ENCODE results near the gene FBXW7.
"Not testable (repeated sequence)": the region's sequence is repeated elsewhere in the genome, so short reads cannot be mapped to it uniquely, and the experiment has no call there.

FBXW7 gene

DNA sequence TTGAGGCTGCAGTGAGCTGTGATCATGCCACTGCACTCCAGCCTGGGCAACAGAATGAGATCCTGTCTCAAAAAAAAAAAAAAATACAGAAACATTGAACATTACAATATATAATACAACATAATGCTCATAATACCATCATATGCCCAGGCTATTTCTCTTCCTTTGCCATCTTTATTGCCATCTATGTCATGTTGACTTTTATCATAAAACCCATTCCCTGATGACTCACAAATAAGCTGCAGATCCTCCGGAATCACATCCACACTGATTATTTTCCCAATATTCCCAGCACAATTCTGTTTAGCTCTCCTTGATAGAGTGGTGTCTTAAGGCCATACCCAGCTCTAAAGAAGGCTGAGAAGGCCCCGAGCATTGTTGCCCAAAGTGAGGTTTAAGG, 9.2 kb upstream of the FBXW7 start:
- no peak for DNase-seq (ENCODE audit: low spot score)

DNA sequence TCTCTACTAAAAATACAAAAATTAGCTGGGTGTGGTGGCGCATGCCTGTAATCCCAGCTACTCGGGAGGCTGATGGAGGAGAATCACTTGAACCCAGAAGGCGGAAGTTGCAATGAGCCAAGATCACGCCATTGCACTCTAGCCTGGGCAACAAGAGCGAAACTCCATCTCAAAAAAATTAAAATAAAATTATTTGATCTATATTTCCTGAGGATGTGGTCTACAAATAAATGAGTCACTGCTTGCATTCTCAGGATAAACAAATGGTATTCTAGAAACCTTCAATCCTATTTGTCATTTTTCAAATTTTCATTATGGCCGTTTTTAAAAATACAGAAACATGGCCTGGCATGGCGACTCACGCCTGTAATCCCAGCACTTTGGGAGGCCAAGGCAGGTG, 8.6 kb upstream of the FBXW7 start:
- DNase-seq (ENCODE audit: low spot score) = not testable (repeated sequence)

DNA sequence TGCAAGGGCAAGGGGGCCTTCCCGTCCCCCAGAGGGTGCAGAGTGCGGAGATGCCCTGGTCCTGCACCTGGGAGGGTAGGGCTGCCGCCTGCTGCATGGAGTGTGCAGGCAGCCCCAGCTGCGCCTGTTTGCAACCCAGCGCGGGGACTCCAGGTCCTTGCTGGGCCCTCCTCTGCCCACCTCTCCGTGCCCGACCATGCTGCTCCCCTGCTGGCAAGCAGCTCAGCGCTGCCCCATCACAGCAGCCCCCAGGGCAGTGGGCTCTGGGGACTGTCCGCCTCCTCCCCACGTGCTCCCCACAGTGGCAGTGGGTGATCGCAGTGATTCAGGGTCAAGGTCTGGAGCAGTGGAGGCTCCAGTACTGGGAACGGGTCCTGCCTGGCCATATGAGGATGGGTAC, 5.0 kb upstream of the FBXW7 start:
- no peak for DNase-seq (ENCODE audit: low spot score)

DNA sequence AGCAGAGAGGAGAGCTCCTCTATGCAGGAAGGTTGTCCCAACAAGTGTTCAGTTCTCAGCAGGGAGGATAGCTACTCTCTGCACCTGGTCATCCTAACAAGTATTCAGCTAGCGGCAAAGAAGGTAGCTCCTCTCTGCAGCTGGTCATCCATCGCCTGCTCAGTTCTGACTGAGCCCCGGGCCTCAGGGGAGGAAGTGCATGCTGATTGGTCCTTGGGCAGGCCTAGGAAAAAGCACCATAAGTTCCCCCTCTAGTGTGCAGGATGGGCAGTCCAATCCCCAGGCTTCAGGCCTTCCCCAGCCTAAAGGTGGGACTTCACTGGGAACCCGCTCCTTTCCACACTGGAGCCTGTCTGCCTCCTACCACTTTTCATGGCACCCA, 4.4 kb upstream of the FBXW7 start:
- DNase-seq (ENCODE audit: low spot score) = no peak

DNA sequence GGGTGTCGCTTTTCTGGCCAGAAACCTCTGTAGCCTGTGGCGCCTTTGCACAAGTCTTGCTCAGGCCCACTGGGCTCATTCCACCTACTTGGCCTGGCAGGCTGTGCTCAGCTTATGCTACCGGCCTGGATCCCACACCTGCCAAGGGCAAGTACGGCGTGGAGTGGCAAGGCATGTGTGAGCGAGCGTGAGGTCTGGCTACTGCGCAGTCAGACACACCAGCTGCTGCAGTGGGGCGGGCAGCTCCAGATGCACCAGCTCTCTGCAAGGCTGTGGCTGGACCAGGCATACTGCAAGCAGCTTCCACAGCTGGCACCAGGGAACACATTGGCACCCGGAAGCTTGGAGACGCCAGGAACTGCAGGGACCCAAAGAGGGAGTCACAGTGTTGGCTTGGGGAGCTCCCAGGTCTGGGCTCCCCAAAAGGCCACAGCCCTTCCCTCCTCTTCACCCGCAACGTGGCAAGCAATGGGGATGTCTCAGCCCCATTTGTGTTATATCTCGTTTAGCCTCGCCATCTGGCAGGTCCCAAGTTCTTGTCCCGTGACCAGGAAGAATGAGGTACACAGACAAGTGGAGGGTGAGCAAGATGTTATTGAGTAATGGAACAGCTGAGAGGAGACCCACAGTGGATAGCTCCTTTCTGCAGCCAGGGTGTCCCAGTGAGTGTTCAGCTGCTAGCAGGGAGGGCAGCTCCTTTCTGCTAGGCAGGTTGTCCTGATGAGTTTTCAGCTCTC, 3.8 kb upstream of the FBXW7 start:
- DNase-seq (ENCODE audit: low spot score) = no peak

DNA sequence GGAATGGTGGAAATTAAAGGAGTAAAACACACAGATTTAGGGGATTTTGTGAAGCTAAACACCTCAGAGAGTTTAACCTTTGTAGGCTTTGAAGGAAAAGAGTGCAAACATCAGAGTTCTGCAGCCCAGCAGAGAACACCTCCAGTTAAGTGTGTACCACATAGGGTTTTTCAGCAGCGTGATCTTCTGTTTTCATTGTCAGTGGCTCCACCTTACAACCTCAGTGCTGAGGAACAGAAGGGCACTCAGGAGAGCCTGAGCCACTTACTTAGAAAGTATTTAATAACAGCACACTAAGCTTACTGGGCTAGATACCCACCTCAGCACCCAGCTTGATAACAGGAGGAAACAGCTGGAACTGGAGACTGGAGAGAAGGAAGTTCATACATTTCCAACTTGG, 2.0 kb upstream of the FBXW7 start:
- DNase-seq (ENCODE audit: low spot score) = no peak

DNA sequence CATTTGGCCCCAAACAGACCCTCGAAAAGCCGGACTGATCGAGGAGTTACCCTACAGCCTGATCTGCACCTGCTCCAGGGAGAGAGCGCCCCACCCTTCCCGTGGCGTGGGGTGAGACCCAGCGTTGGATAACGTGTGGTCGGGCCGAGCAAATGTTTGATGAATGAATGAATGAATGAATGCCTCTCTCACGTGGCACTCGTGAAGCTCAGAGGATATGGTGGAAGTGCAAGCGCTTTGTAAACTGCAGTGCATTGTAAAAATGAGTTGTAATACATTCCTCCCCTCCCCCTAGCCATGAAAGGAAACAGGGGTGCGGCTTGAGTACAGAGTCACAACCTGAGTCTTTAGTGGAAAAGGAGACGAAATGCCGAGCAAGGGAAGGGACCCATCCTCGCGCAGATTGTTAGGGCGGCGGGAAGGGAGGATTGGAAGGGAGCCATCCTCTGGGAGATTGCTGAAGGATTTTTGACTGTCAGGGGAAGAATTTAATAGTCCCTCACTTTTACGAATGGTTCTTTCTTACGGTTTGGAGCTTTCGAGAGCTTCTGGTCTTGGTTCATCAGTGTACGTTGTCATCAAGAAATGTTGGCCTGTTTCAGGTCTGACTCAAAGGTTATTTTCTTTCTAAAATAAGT, 772 bp upstream of the FBXW7 start:
- DNase-seq (ENCODE audit: low spot score) = peak; percentile 71

DNA sequence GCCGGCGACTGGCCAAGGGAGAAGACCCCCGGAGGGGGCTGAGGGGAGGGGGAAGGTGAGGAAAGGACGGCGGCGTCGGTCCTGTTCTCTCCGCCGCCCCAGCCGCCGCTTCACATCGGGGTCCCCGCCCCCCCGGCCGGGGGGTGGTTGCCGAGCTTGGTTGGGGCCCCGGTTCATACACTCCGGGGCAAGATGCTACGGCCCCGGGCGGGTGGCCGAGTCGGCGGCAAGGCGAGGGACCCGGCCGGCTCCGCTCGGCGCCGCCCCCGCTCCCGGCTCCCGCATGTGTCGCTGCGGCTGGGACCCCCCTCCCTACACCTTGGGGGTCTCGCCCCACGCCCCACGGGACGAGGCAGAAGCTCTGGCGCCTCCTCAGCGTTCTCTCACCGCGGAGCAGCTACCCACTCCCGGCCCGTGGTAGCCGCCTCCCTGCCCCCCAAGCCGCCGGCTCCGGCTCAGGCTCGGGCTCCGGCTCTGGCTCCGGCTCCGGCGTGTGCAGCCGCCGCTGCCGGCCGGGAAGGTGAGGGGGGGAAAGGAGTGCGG, 461 bp downstream of the FBXW7 start:
- DNase-seq (ENCODE audit: low spot score) = no peak

DNA sequence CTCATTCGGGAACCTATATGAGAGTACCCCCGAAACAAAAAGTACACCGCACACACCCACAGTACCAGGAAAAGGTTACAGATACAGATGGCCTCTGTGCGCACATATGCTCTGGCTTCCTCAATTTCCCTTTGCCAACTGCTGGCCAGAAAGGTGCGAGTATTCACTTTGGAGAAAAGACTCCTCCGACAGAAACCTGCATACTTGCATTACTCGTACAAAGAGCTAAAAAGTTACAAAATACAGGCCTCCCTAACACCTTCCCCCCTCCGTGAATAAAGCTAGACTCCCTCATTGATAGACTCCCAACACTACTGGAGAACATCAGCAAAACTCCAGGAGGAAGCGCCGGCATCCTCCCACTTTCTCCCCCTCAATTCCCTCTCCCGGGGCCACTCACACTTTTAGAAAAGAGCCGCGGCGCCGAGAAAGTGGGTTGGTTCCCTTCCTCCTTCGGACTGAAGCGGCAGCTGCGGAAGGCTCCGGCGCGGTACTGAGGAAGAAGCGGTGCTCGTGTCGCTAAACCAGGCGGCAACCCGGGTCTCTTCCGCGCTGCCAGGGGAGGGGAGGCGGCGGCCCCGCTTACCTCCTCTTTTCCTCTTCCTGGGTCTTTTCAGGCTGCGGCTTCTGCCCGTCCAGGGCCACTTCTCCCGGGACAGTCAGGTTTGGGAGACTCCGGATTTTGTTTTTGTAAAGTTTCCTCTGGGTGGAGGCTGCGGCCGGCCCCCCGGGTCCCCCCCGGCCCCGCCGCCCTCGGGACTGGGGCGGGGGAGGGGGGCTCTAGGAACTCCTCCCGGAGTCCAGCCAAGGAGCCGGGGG, 1.1 kb downstream of the FBXW7 start:
- DNase-seq (ENCODE audit: low spot score) = peak; percentile 45

DNA sequence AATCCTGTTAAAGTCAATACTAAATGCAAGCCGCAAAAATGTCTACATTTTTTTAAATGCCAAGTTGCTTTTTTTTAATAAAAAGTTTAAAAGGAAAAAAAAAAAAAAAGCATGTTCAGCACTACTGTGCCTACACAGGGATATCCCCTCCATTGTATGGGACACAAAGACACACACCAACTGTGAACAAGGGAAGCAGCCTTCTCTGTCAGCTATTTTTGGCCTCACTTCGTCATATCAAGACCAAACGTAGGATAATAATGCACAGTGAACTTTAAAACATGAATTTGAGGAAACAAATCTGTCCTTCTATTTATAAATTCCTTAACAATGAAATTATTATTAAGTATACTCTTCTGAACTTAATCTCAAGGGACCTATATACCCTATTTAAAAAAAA, 4.4 kb downstream of the FBXW7 start:
- DNase-seq (ENCODE audit: low spot score) = no peak

DNA sequence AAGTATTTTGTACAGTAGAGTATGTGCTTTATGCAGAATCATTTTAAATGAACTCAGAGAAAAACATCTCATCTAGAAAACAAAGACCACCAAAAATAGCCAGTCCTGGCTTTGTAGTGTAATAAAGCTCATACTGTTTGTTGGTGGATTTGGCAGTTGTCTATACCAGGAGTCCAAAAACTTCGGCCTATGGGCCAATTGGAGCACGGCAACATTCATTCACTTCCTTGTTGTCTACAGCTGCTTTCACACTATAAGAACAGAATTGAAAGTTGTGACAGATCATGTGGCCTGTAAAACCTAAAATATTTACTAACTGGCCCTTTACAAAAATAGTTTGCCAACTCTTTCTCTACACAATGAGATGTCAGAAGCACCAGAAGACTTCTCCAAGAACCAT, 5.3 kb downstream of the FBXW7 start:
- no peak for DNase-seq (ENCODE audit: low spot score)

DNA sequence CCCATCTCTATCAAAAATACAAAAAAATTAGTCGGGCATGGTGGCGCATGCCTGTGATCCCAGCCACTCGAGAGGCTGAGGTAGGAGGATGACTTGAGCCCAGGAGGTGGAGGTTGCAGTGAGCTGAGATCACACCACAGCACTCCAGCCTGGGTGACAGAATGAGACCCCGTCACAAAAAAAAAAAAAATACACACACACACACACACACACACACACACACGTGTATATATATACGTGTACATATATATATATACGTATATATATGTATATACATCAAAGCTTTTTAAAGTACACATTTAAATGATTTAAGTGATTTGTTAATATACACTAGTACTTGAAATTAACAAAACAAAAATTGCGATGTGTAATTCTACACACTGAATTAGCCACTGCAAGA, 6.0 kb downstream of the FBXW7 start:
- DNase-seq (ENCODE audit: low spot score) = no peak

DNA sequence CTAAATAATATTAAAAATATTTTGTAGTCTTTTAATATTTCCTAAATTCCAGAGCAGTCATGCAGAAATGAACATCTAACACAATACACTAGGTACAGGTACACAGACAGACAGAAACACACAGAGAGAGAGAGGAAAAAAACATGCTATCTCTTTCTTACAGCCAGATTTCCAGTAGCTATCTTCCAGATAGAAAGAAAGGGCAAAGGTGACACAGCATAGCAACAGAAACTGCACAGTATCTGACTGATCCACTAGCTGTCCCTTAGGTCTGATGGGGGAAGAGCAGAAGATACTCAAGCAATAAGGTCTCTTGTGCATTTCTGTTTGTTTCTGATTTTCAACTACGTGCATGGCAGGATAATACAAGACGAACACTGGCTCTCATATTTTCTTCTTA, 7.8 kb downstream of the FBXW7 start:
- DNase-seq (ENCODE audit: low spot score) = no peak

DNA sequence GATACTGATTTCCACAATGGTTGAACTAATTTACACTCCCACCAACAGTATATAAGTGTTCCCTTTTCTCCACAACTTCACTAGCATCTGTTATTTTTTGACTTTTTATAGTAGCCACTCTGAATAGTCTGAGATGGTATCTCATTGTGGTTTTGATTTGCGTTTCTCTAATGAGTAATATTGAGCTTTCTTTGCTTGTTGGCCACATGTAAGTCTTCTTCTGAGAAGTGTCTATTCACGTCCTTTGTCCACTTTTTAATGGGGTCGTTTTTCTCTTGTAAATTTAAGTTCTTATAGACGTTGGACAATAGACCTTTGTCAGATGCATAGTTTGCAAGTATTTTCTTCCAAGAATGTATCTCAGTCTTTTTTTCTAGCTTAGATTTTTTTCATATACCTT, 10.0 kb downstream of the FBXW7 start:
- DNase-seq (ENCODE audit: low spot score) = peak; percentile 28

DNA sequence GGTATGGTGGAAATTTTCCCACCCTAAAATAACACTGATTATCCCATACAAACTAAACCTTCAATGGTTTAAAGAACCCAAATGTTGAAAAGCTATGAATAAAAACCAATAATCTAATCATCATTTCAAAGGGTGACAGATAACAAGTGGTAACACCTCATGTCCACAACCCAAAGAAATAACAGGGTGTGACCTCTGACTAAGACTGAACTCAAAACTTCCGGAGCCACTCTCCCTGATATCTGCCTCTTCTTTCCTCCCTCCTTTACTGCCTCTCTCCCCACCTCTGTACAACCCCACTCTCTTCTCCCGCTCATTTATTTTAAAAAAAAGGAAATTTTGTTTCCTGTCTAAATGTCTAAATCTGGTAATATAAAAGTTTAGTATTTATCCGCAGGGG, 11.5 kb downstream of the FBXW7 start:
- peak; percentile 23 for DNase-seq (ENCODE audit: low spot score)

DNA sequence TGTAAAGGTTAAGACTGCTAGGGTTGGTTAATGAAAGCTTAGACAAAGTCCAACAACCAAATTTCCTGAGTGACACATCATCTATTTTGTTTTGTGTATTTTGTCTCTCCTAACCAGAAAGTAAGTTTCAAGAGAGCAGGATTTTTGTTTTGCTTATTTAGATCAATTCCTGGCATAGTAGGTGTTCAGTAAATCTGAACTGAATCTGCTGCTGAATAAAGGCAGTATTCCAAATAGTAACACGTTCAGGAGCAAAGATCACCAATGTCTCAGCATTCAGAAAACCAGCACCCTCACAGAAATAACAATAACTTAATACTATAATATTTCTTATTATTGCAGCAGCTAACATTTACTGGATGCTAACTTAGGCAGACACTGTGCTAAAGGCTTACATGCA, 12.2 kb downstream of the FBXW7 start:
- no peak for DNase-seq (ENCODE audit: low spot score)

DNA sequence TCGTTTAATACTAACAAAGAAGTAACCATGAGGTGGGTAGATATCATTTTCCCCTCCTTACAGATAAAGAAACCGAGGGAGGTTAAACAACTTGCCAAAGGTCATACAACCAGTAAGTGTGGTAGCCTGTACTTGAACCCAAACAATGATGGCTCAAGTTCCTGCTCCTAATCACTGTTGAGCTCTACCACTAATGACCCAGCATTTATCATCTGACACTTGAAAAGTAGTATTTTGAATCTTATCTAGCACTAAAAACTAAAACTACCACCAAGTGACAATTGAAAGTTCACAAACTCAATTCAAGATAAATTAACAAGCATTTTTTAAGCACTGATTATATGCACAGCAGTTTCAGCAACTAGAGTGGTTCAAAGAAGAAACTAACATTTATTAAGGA, 13.1 kb downstream of the FBXW7 start:
- DNase-seq (ENCODE audit: low spot score) = no peak

DNA sequence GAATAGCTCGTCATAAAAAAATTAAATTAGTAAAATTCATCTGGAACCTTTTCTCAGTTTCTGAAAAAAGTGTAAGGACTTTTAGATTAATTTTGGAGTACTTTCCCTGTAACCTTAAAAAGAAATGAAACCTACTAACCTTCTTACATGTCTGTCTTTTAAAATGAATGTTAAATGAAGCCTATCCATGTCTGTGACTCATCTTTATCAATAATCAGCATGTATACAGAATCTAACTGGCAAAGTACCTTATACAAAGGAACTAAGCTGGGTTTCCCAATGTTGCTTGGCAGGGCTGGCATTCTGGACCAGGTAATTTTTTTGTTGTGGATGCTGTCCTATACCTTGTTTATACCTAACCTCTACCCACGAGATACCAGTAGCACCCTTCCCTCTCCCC, 13.6 kb downstream of the FBXW7 start:
- no peak for DNase-seq (ENCODE audit: low spot score)

DNA sequence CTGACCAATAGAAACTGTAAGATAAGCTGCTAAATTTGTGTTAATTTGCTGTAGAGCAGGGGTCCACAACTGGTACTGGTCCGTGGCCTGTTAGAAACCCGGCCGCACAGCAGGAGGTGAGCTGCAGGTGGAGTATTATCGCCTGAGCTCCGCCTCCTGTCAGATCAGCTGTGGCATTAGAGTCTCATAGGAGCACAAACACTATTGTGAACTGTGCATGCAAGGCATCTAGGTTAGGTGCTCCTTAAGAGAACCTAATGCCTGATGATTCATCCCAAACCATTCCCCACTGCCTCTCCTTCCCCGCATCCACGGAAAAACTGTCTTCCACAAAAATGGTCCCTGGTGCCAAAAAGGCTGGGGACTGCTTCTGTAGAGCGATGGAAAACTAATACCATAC, 19.7 kb downstream of the FBXW7 start:
- no peak for DNase-seq (ENCODE audit: low spot score)

DNA sequence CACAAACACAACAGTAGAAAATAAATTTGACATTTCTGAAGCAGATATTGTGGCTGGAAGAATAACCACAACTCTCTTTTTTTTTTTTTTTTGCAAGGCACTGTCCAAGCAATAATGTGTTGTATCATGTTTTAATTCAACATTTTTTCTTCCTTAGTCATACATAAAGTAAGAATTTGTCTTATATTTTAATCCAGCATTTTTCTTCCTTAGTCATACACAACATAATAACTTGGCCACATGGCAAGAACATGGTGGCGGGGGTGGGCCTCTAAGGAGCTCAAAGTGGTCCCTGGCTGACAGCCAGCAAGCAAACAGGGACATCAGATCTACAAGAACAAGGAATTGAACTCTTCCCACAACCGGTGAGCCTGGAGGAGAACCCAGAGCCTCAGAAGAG, 20.2 kb downstream of the FBXW7 start:
- no peak for DNase-seq (ENCODE audit: low spot score)

DNA sequence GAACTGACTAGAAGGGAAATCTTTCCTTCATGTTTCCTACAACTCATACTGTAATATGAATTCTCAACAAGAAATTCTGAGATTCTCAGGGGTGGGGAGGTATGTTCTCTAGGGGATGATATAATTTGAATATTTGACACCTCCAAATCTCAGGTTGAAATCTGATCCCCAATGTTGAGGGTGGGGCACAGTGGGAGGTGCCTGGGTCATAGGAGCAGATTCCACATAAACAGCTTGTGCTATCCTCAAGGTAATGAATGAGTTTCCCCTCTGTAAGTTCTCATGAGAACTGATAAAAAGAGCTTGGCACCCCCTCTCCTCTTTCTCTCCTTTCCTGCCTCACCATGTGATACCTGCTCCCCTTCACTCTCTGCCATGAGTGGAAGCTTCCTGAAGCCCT, 21.5 kb downstream of the FBXW7 start:
- DNase-seq (ENCODE audit: low spot score) = no peak

DNA sequence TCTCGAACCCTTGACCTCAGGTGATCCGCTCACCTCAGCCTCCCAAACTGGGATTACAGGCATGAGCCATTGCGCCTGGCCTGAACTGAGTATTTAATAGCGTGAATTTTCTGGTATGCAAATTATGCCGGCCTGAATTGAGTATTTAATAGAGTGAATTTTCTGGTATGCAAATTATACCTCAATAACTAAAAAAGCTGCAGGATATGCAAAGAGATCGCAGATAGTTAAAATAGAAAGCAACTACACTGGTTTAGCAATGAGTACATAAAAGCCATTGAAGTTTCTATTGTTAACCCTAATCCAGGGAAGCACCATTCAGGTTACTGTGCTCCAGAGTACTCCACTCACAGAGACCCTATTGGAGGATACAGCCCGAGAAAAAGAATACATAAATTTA, 22.8 kb downstream of the FBXW7 start:
- DNase-seq (ENCODE audit: low spot score) = no peak

DNA sequence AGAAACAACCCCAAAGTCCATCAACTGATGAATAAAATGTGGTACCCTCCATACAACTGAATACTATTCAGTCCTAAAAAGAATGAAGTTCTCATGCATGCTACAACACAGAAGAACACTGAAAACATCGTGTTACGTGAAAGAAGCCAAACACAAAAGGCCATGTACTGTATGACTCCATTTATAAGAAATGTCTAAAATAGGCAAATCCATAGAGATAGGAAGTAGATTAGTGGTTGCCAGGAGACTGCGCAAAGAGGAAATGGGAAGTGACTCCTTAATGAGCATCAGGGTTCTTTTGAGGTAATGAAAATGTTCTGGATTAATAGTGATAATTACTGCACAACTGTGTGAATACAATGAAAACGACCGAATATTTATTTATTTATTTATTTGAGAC, 23.4 kb downstream of the FBXW7 start:
- no peak for DNase-seq (ENCODE audit: low spot score)

All from activated CD4-positive, alpha-beta T cell treated with anti-CD3 and anti-CD28 coated beads, Interleukin-2, Interleukin-4, amounts not matched to agents 100 ng/mL and 50 ng/mL, durations not matched to agents 16 hours and 8 hours (primary cell).